Chondrocyte (in vitro differentiated cells): Measurements from ENCODE around the gene ADGRD1. TPM values are rescaled to one million over a fixed set of nuclear protein-coding genes. Genes with fewer than 3 reads are reported as not detected.

Source experiments
- DNase-seq: peaks from one replicate; pipeline ENCODE4 v3.0.0; 2021; ENCODE audit warnings: mixed read lengths, low spot score
- H3K27ac Mint-ChIP-seq: one replicate; pipeline ENCODE4 v1.8.0; 2021; ENCODE audit warnings: mild to moderate bottlenecking, moderate library complexity, mixed read lengths; ENCODE audit not compliant: unreplicated experiment
- H3K27me3 Mint-ChIP-seq: 2 replicates; pipeline ENCODE4 v1.8.0; 2021; ENCODE audit warnings: low read depth, mixed read lengths
- H3K36me3 Mint-ChIP-seq: 2 replicates; pipeline ENCODE4 v1.8.0; 2021; ENCODE audit warnings: low read depth, mixed read lengths
- H3K4me1 Mint-ChIP-seq: 2 replicates; pipeline ENCODE4 v1.8.0; 2021; ENCODE audit warnings: low read depth, mild to moderate bottlenecking, mixed read lengths
- H3K4me3 Mint-ChIP-seq: one replicate; pipeline ENCODE4 v1.8.0; 2021; ENCODE audit warnings: mild to moderate bottlenecking, moderate library complexity, mixed read lengths; ENCODE audit not compliant: unreplicated experiment
- H3K9me3 Mint-ChIP-seq: 2 replicates; pipeline ENCODE4 v1.8.0; 2021; ENCODE audit warnings: low read depth, mixed read lengths
- CTCF ChIP-seq: fragments of 200-600 bp; sonication (generic); IDR thresholded peaks from 2 replicates; pipeline ENCODE4 v1.5.0; 2021; ENCODE audit warnings: antibody characterized with exemption, mild to moderate bottlenecking, moderate library complexity
- total RNA-seq: library from RNA; stranded (reverse); gene quantifications from 3 replicates; pipeline ENCODE4 v1.2.1, GENCODE V29; 2021

The ADGRD1 gene
- total RNA-seq, 1 donor from 2014 or later: 4.7 TPM

DNA sequence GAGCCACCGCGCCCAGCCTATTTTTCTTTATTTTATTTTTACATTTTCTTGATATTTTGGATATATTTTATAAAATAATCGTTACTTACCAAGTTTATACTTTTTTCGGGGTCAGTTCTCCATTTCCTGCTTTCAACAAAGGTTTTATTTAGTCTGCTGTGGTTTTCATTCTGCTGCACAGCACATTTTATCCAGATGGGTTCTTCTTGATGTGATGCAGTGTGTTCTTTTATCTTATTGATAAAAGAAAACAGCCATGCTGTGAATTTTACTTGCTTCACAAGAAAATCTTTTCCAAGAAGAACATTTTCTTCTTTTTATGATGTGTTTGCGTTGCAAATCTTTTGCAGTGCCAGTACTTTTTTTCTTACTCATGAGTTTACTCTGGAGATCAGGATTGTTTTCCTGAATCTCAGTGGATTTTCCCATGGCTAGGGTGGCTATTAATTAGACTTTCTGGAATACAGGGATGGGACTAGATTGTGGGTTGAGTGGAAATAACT, 192.5 kb downstream of the ADGRD1 start:
- no peaks in the 10 kb centered on the region for H3K36me3 Mint-ChIP-seq

GRCh38 chr12:131147293-131147692, 193.6 kb downstream of the ADGRD1 start:
- TF ChIP-seq CTCF: no peak
- peaks cover 9% of the 10 kb centered on the region for H3K27me3 Mint-ChIP-seq
- DNase-seq: no peak
- no peak overlapping the region for H3K27ac Mint-ChIP-seq
- H3K9me3 Mint-ChIP-seq: peaks cover 11% of the 10 kb centered on the region
- peaks cover 12% of the 10 kb centered on the region for H3K4me1 Mint-ChIP-seq
- H3K4me3 Mint-ChIP-seq: no peak overlapping the region
- no peaks in the 10 kb centered on the region for H3K36me3 Mint-ChIP-seq

More for the DNA sequence above, 192.5 kb downstream of the ADGRD1 start:
- Mint-ChIP-seq H3K4me3 (no peak overlapping the region), H3K27ac (no peak overlapping the region), H3K27me3 (peaks cover 8% of the 10 kb centered on the region), H3K4me1 (peaks cover 12% of the 10 kb centered on the region), H3K9me3 (peaks cover 10% of the 10 kb centered on the region)
- TF ChIP-seq CTCF: no peak
- DNase-seq: no peak

DNA sequence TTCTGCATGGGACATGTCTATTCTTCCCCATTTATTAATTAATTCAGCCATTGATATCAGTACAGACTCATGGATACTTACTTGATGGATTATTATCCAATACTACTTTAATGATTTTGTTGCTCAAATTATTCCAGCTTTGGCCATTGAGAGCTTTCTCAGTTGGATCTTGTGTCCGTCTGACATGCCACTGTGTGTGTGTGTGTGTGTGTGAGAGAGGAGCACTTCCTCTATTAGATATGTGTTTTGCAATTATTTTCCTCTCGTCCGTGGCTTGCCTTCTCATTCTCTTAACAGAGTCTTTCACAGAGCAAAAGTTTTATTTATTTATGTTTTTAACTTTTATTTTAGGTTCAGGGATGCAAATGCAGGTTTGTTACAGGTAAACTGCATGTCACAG, 194.2 kb downstream of the ADGRD1 start:
- Mint-ChIP-seq H3K36me3 (no peaks in the 10 kb centered on the region), H3K27ac (no peak overlapping the region), H3K9me3 (peaks cover 11% of the 10 kb centered on the region), H3K27me3 (peaks cover 12% of the 10 kb centered on the region), H3K4me3 (no peak overlapping the region), H3K4me1 (peaks cover 12% of the 10 kb centered on the region)
- no peak for TF ChIP-seq CTCF
- DNase-seq: no peak

DNA sequence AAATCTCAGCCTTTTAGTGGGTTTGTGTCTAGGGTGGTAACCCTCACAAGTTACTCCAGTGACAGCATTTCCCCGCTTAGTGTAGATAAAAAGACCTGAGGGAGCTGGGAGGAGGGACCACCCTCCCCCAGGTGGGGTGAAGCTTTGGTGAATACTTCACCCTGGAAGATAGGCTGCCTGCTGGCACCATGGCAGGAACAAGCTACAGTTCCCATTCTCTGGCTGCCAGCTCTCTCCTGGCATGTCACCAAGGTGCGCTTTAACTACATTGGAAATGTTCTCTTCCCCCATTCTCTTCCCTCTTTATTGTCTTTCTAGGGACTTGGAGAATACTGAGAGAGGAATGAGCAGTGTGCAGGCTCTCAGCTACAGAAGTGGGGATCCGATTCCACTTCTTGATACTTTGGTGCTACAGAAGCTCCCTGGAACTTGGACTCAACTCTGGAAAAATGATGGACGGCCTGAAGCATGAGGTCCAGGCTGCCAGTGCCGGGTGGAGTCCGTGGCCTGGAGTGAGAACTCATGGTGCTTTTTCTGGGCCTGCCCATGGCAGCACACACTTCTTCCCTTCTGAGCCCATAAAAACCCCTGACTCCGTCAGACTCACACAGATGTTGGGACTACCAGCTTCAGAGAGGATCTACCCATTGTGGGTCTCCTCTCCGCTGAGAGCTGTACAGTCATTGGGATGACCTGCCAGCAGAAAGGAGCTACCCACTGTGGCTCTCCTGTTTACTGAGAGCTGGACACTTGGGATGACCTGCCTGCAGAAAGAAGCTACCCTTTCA, 198.0 kb downstream of the ADGRD1 start:
- no peak for DNase-seq
- H3K27ac Mint-ChIP-seq: no peak overlapping the region
- peaks cover under 1% of the 10 kb centered on the region for H3K4me1 Mint-ChIP-seq
- no peak for TF ChIP-seq CTCF
- H3K27me3 Mint-ChIP-seq: peaks cover 22% of the 10 kb centered on the region
- peaks cover 11% of the 10 kb centered on the region for H3K9me3 Mint-ChIP-seq
- no peaks in the 10 kb centered on the region for H3K36me3 Mint-ChIP-seq
- no peak overlapping the region for H3K4me3 Mint-ChIP-seq

DNA sequence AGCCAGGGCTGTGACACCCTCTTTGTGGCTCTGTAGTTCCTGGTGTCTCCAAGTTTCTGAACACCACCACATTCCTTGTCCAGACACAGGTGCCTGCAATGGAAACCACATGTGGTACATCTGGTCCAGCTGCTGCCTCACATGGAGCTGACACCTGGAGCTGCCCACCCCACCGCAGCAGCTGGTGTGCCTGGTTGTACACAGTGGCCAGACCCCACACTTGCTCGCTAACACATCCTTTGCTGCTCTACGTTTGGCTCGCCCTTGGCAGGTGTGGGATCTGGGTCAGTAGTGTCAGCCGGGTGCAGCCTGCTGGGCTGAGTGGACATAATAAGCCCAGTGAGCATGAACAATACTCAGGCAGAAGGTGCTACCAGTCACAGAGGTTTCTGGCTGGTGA, 198.9 kb downstream of the ADGRD1 start:
- Mint-ChIP-seq H3K27me3 (peaks cover 22% of the 10 kb centered on the region), H3K9me3 (peaks cover 11% of the 10 kb centered on the region)
- no peak for DNase-seq

More for the DNA sequence above, 198.9 kb downstream of the ADGRD1 start:
- no peaks in the 10 kb centered on the region for H3K36me3 Mint-ChIP-seq
- no peak for TF ChIP-seq CTCF
- no peaks in the 10 kb centered on the region for H3K4me1 Mint-ChIP-seq
- no peak overlapping the region for H3K4me3 Mint-ChIP-seq
- H3K27ac Mint-ChIP-seq: no peak overlapping the region
